GM19193 (cell line): ENCODE results near the gene RNF168.

Source experiments
- POLR2A ChIP-seq: IDR thresholded peaks from 4 replicates; pipeline ENCODE4 v1.6.1; 2011; ENCODE audit not compliant: insufficient read depth, insufficient read length; ENCODE audit errors: extremely low read depth

RNF168 gene

GRCh38 chr3:196493292-196493691 is 10.3 kb downstream of the RNF168 start:
- no peak for TF ChIP-seq POLR2A

- TF ChIP-seq POLR2A = no peak
Measured at GRCh38 chr3:196492080-196492479, 11.5 kb downstream of the RNF168 start.

- no peak for TF ChIP-seq POLR2A
Measured at GRCh38 chr3:196489747-196490146, 13.8 kb downstream of the RNF168 start.

- no peak for TF ChIP-seq POLR2A
Measured at GRCh38 chr3:196486263-196486662, 17.3 kb downstream of the RNF168 start.

- no peak for TF ChIP-seq POLR2A
Measured at GRCh38 chr3:196477678-196478077, 25.9 kb downstream of the RNF168 start.

- no peak for TF ChIP-seq POLR2A
Measured at GRCh38 chr3:196472286-196472685, 31.3 kb downstream of the RNF168 start.

GRCh38 chr3:196471551-196471950 is 32.0 kb downstream of the RNF168 start:
- no peak for TF ChIP-seq POLR2A

GRCh38 chr3:196463804-196464203 is 39.8 kb downstream of the RNF168 start:
- TF ChIP-seq POLR2A = no peak

GRCh38 chr3:196463478-196463756 is 40.2 kb downstream of the RNF168 start:
- no peak for TF ChIP-seq POLR2A

GRCh38 chr3:196458063-196458462 is 45.5 kb downstream of the RNF168 start:
- TF ChIP-seq POLR2A = no peak

GRCh38 chr3:196454935-196455334 is 48.6 kb downstream of the RNF168 start:
- no peak for TF ChIP-seq POLR2A

- TF ChIP-seq POLR2A = no peak
Measured at GRCh38 chr3:196444500-196444894, 59.1 kb downstream of the RNF168 start.

- TF ChIP-seq POLR2A = no peak
Measured at GRCh38 chr3:196440696-196441095, 62.9 kb downstream of the RNF168 start.

- no peak for TF ChIP-seq POLR2A
Measured at GRCh38 chr3:196440041-196440537, 63.5 kb downstream of the RNF168 start.

GRCh38 chr3:196432137-196432879 is 71.3 kb downstream of the RNF168 start, which contains the start of gene UBXN7:
Gene UBXN7 (minus strand): TSS chr3:196432427. CDS start chr3:196432399, 28 bp downstream.
- peak; percentile 88 for TF ChIP-seq POLR2A
